Esophagus muscularis mucosa (tissue), 4 donors: ENCODE measurements around the gene MINK1.

Experiments
- EP300 ChIP-seq: sonication (generic); formaldehyde crosslinking; IDR thresholded peaks from one replicate; pipeline ENCODE4 v1.6.1; 2017; ENCODE audit warnings: antibody characterized with exemption
- POLR2A ChIP-seq: fragments of 450-650 bp; IDR thresholded peaks from one replicate; pipeline ENCODE4 v1.6.1; 2017; ENCODE audit warnings: antibody characterized with exemption, moderate library complexity, mild to moderate bottlenecking, low read depth
- TF ChIP-seq, protein P1 (sequence below), 3 experiments: fragments of 200-600 bp in 2 of 3; fragments of 450-650 bp in 1 of 3; sonication (generic) in 2 of 3; IDR thresholded peaks; one replicate each; pipeline ENCODE4 v1.5.1; 2017 to 2019; ENCODE audit warnings: antibody characterized with exemption in 3 of 3, mild to moderate bottlenecking in 2 of 3, moderate library complexity in 1 of 3

DNA sequence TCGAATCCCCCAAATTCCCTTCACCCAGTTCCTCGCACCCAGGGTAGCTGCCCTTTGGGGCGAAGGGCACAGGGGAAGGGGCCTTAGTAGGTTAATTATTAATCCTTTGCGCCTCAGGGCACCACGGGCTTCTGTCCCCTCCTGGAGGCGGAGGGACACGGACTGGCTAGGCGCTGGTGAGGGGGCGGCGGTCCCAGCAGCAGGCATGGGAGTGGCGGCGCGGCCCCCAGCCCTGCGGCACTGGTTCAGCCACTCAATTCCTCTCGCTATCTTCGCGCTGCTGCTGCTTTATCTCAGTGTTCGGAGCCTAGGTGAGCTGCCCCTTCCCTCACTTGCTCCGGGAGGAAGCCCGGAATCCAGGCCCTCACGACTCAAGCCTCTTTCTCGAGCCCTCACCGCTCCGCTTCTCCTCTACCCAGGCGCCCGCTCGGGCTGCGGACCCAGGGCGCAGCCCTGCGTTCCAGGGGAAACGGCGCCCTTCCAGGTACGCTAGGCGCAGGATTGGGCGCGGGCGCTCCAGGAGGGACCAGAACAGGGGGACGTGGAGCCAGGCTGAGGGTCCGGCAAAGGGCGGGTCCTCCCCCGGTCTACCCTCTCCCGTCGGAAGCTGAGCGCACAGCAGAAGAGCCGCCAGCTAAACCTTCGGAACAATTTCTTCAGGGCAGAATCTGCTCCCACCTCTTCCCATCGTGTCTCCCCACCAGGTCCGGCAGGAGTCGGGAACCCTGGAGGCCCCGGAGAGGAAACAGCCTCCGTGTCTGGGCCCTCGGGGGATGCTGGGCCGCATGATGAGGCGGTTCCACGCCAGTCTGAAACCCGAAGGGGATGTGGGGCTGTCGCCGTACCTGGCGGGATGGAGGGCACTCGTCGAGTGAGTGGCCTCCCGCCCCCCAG is 44.1 kb upstream of the MINK1 start, which contains the start of gene GLTPD2:
- TF ChIP-seq, protein P1, sequence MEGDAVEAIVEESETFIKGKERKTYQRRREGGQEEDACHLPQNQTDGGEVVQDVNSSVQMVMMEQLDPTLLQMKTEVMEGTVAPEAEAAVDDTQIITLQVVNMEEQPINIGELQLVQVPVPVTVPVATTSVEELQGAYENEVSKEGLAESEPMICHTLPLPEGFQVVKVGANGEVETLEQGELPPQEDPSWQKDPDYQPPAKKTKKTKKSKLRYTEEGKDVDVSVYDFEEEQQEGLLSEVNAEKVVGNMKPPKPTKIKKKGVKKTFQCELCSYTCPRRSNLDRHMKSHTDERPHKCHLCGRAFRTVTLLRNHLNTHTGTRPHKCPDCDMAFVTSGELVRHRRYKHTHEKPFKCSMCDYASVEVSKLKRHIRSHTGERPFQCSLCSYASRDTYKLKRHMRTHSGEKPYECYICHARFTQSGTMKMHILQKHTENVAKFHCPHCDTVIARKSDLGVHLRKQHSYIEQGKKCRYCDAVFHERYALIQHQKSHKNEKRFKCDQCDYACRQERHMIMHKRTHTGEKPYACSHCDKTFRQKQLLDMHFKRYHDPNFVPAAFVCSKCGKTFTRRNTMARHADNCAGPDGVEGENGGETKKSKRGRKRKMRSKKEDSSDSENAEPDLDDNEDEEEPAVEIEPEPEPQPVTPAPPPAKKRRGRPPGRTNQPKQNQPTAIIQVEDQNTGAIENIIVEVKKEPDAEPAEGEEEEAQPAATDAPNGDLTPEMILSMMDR (IDR thresholded peaks at IDR 0.05) = no peak
- TF ChIP-seq POLR2A (no peak), EP300 (no peak)
